Erythroblast (primary cell): Measurements from ENCODE around the gene ADAMTS16.

Source experiments
- GATA1 ChIP-seq: IDR thresholded peaks from 2 replicates; pipeline ENCODE4 v1.6.1; 2011; ENCODE audit warnings: low read depth, mild to moderate bottlenecking, control low read depth, low read length, moderate library complexity
- POLR2A ChIP-seq: IDR thresholded peaks from 2 replicates; pipeline ENCODE4 v1.6.1; 2011; ENCODE audit warnings: mild to moderate bottlenecking, low read length

DNA sequence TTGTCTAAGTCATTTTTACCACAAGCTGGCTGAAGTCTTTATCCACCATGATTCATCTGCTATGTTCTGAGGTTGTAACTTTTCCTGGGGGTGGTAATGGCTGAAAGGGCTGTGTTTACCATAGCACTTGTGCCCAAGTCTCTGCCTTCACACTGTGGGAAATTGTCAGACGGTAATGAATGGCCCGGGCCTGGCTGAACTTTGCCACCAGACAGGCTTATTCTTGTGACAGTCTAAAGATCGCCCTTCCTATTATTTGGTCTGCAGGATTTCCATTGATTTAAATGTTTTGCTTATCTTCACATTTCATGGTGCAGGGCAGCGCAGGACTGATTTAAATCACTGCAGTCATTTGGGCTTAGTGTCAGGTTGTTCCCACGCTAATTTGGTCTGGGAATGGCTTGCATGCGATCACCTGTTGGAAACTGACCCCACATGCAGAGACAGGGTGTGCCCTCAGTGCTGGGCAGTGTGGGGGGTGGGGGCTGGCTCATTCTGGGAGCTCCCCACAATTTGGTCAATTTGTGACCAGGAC lies 173.0 kb downstream of the ADAMTS16 start:
- TF ChIP-seq POLR2A (no peak), GATA1 (no peak)
